HEK293 (cell line): ENCODE results near the gene ITSN1.
A peak's percentile ranks its signal among the peaks of the same experiment; 100 is the strongest.
"Not testable (repeated sequence)": the region's sequence is repeated elsewhere in the genome, so short reads cannot be mapped to it uniquely, and the experiment has no call there.

Experiments
- CTCF ChIA-PET: fragments of 350-600 bp; formaldehyde crosslinking; extraction: SDS; loops from one replicate; lab custom pipeline; 2021; ENCODE audit warnings: antibody characterized with exemption; lab: Yijun Ruan, JAX
- POLR2A ChIA-PET: fragments of 300-600 bp; formaldehyde crosslinking; extraction: SDS; loops from one replicate; lab custom pipeline; 2020; ENCODE audit warnings: antibody characterized with exemption, inconsistent platforms; lab: Yijun Ruan, JAX
- H3K27ac ChIP-seq: fragments of 200-500 bp; sonication (Bioruptor generic); 2 replicates; pipeline ENCODE4 v1.5.1; 2014; ENCODE audit warnings: low read depth, low read length, control low read depth, inconsistent platforms; ENCODE audit errors: extremely low read depth
- H3K36me3 ChIP-seq, 2 experiments: fragments of 200-500 bp in 1 of 2; sonication (Bioruptor generic) in 1 of 2; 1 replicate in 1 of 2; 2 replicates in 1 of 2; pipeline ENCODE4 v1.5.1; 2014 to 2017; ENCODE audit warnings: inconsistent platforms in 2 of 2, low read length in 2 of 2; ENCODE audit not compliant: control insufficient read depth in 2 of 2, insufficient read depth in 1 of 2
- H3K4me1 ChIP-seq: fragments of 200-500 bp; sonication (Bioruptor generic); 2 replicates; pipeline ENCODE4 v1.5.1; 2014; ENCODE audit warnings: mild to moderate bottlenecking, low read length, inconsistent platforms; ENCODE audit not compliant: control insufficient read depth, insufficient read depth
- H3K4me3 ChIP-seq: 2 replicates; pipeline ENCODE4 v1.5.1; 2011; ENCODE audit warnings: low read depth, mild to moderate bottlenecking, control low read depth, low read length, moderate library complexity
- H3K9me3 ChIP-seq: fragments of 200-500 bp; sonication (Bioruptor generic); 2 replicates; pipeline ENCODE4 v1.5.1; 2014; ENCODE audit warnings: low read depth, low read length, inconsistent platforms; ENCODE audit not compliant: control insufficient read depth, insufficient read depth
- ATF2 ChIP-seq: fragments of 450-650 bp; formaldehyde crosslinking; IDR thresholded peaks from 2 replicates; pipeline ENCODE4 v1.5.1; 2016; ENCODE audit warnings: missing biosample characterization, missing genetic modification characterization, low read depth
- KLF1 ChIP-seq: fragments of 450-650 bp; formaldehyde crosslinking; IDR thresholded peaks from 2 replicates; pipeline ENCODE4 v1.5.1; 2016; ENCODE audit warnings: missing biosample characterization, missing genetic modification characterization
- OVOL3 ChIP-seq: fragments of 450-650 bp; formaldehyde crosslinking; IDR thresholded peaks from 2 replicates; pipeline ENCODE4 v1.5.1; 2016; ENCODE audit warnings: missing biosample characterization, missing genetic modification characterization
- PATZ1 ChIP-seq: fragments of 450-650 bp; formaldehyde crosslinking; IDR thresholded peaks from 2 replicates; pipeline ENCODE4 v1.5.1; 2016; ENCODE audit warnings: missing biosample characterization, missing genetic modification characterization
- REST ChIP-seq: fragments of 450-650 bp; formaldehyde crosslinking; IDR thresholded peaks from 2 replicates; pipeline ENCODE4 v1.5.1; 2016; ENCODE audit warnings: missing biosample characterization, missing genetic modification characterization
- SETDB1 ChIP-seq: IDR thresholded peaks from one replicate; pipeline ENCODE4 v1.6.1; 2017; ENCODE audit warnings: mild to moderate bottlenecking, low read length, moderate library complexity, mixed read lengths; ENCODE audit not compliant: insufficient read length
- SP3 ChIP-seq: fragments of 450-650 bp; formaldehyde crosslinking; IDR thresholded peaks from 2 replicates; pipeline ENCODE4 v1.5.1; 2016; ENCODE audit warnings: missing biosample characterization, missing genetic modification characterization
- ZFHX2 ChIP-seq: fragments of 450-650 bp; formaldehyde crosslinking; conservative IDR thresholded peaks from 2 replicates; pipeline ENCODE4 v1.5.1; 2016; ENCODE audit warnings: missing biosample characterization, missing genetic modification characterization
- ZNF121 ChIP-seq: fragments of 450-650 bp; formaldehyde crosslinking; IDR thresholded peaks from 2 replicates; pipeline ENCODE4 v1.5.1; 2016; ENCODE audit warnings: missing biosample characterization, missing genetic modification characterization
- ZNF157 ChIP-seq: fragments of 450-650 bp; formaldehyde crosslinking; IDR thresholded peaks from 2 replicates; pipeline ENCODE4 v1.5.1; 2016; ENCODE audit warnings: missing biosample characterization, missing genetic modification characterization
- ZNF174 ChIP-seq: fragments of 450-650 bp; formaldehyde crosslinking; IDR thresholded peaks from 2 replicates; pipeline ENCODE4 v1.5.0; 2017; ENCODE audit warnings: missing biosample characterization, mild to moderate bottlenecking, missing genetic modification characterization
- ZNF175 ChIP-seq: fragments of 450-650 bp; formaldehyde crosslinking; IDR thresholded peaks from 2 replicates; pipeline ENCODE4 v1.5.1; 2016; ENCODE audit warnings: missing biosample characterization, missing genetic modification characterization
- ZNF274 ChIP-seq, 2 experiments: fragments of 200-500 bp in 1 of 2; fragments of 450-650 bp in 1 of 2; sonication (Bioruptor generic) in 1 of 2; formaldehyde crosslinking in 1 of 2; IDR thresholded peaks; 2 replicates each; pipeline versions ENCODE4 v1.5.1 to v1.6.1; 2014 to 2016; ENCODE audit warnings: borderline replicate concordance in 1 of 2, inconsistent platforms in 1 of 2, low read length in 1 of 2, missing biosample characterization in 1 of 2, missing genetic modification characterization in 1 of 2
- ZNF510 ChIP-seq: fragments of 450-650 bp; formaldehyde crosslinking; IDR thresholded peaks from 2 replicates; pipeline ENCODE4 v1.5.1; 2018; ENCODE audit warnings: mild to moderate bottlenecking, missing genetic modification characterization, missing biosample characterization; ENCODE audit not compliant: insufficient replicate concordance
- ZNF514 ChIP-seq: fragments of 450-650 bp; formaldehyde crosslinking; IDR thresholded peaks from 2 replicates; pipeline ENCODE4 v1.5.1; 2016; ENCODE audit warnings: missing biosample characterization, missing genetic modification characterization
- ZNF571 ChIP-seq: fragments of 450-650 bp; formaldehyde crosslinking; IDR thresholded peaks from 2 replicates; pipeline ENCODE4 v1.5.0; 2017; ENCODE audit warnings: missing biosample characterization, missing genetic modification characterization
- ZNF621 ChIP-seq: fragments of 450-650 bp; formaldehyde crosslinking; IDR thresholded peaks from 2 replicates; pipeline ENCODE4 v1.5.1; 2017; ENCODE audit warnings: missing biosample characterization, missing genetic modification characterization
- ZNF624 ChIP-seq: fragments of 450-650 bp; formaldehyde crosslinking; IDR thresholded peaks from 2 replicates; pipeline ENCODE4 v1.5.1; 2017; ENCODE audit warnings: missing biosample characterization, missing genetic modification characterization
- ZNF660 ChIP-seq: fragments of 450-650 bp; IDR thresholded peaks from 2 replicates; pipeline ENCODE4 v1.5.1; 2018; ENCODE audit warnings: missing biosample characterization, mild to moderate bottlenecking, missing genetic modification characterization
- ZNF704 ChIP-seq: fragments of 450-650 bp; formaldehyde crosslinking; IDR thresholded peaks from 2 replicates; pipeline ENCODE4 v1.5.1; 2016; ENCODE audit warnings: missing biosample characterization, missing genetic modification characterization
- ZSCAN23 ChIP-seq: fragments of 450-650 bp; formaldehyde crosslinking; IDR thresholded peaks from 2 replicates; pipeline ENCODE4 v1.5.1; 2016; ENCODE audit warnings: missing biosample characterization, missing genetic modification characterization
- TF ChIP-seq, protein P1 (sequence below): fragments of 450-650 bp; formaldehyde crosslinking; IDR thresholded peaks from 2 replicates; pipeline ENCODE4 v1.5.1; 2017; ENCODE audit warnings: missing biosample characterization, missing genetic modification characterization

The ITSN1 gene

DNA sequence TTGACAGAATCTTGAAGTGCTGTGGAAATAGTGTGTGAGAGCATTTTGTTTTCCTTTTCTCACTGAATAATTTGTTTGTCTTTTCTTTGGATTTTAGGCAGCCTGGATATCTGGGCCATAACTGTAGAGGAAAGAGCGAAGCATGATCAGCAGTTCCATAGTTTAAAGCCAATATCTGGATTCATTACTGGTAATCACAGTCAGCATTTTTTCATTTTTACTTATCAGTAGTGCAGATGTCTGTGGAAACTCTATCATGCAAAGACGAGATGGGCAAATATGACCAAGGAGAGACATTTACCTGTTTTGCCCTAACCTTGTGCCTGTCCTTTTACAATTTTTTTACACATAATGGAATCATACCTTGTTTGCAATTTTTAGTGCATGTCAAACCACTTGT is 78.8 kb downstream of the ITSN1 start:
- Histone ChIP-seq H3K36me3 (peaks cover 17 to 20% of the 10 kb centered on the region in 2 experiments), H3K27ac (no peak overlapping the region), H3K9me3 (no peaks in the 10 kb centered on the region), H3K4me3 (no peak overlapping the region), H3K4me1 (no peaks in the 10 kb centered on the region)
- TF ChIP-seq ZNF157 (tag by site-specific recombination), result no peak
- TF ChIP-seq ZNF175 (tag by site-specific recombination), result no peak
- no peak for TF ChIP-seq ZNF514 (tag by site-specific recombination)
- TF ChIP-seq ZNF571 (tag by site-specific recombination), result no peak
- no peak for TF ChIP-seq REST (tag by site-specific recombination)
- no peak for TF ChIP-seq ZNF174
- no peak for TF ChIP-seq ATF2 (tag by site-specific recombination)
- TF ChIP-seq ZNF274 (IDR thresholded peaks at IDR 0.05; ENCODE audit: low read length), result no peak
- no peak for TF ChIP-seq ZNF274 (tag by site-specific recombination; IDR thresholded peaks at IDR 0.05; ENCODE audit: borderline replicate concordance)
- no peak for TF ChIP-seq ZNF624 (tag by site-specific recombination)
- no peak for TF ChIP-seq ZNF660 (tag by site-specific recombination)
- POLR2A ChIA-PET, result no interaction called here
- CTCF ChIA-PET, result interaction anchor here (1.6 kb wide), 1 partner anchor 174 kb away, joined by 6 read pairs; no protein-coding TSS in a partner anchor

- H3K27ac ChIP-seq, H3K36me3 ChIP-seq, H3K9me3 ChIP-seq, H3K4me1 ChIP-seq, POLR2A ChIA-PET, H3K4me3 ChIP-seq: not testable (repeated sequence)
- peak; percentile 96 for TF ChIP-seq ZNF121 (tag by site-specific recombination)
- CTCF ChIA-PET, result interaction anchor here (0.8 kb wide), 1 partner anchor 12 kb away, joined by 3 read pairs; no protein-coding TSS in a partner anchor
Measured at GRCh38 chr21:33729139-33729538, 86.8 kb downstream of the ITSN1 start.

DNA sequence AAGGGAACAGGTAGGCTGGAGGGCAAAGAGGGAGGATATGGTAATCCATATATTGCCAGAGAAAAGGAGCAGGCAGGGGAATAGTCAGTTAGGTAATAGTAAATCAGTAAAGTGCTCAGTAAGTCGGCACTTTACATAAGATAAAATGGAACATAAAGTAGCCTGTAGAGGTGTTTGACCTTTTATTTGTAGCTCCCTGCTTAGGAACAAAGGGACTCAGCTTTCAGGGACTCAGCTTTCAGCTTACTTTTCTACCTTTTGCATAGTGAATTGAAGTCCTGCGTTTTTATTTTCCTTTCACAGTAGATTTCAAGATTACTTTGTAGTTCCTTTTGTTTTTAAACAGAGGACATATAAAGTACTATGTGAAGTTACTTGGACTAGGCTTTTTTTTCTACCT is 87.3 kb downstream of the ITSN1 start:
- ChIA-PET CTCF (no interaction called here), POLR2A (no interaction called here)
- H3K9me3 ChIP-seq, result no peaks in the 10 kb centered on the region
- H3K27ac ChIP-seq, result no peak overlapping the region
- no peak for TF ChIP-seq ZFHX2 (tag by site-specific recombination)
- no peak for TF ChIP-seq SP3 (tag by site-specific recombination)
- no peak for TF ChIP-seq KLF1 (tag by site-specific recombination)
- no peak for TF ChIP-seq ZNF510 (tag by site-specific recombination)
- no peak for TF ChIP-seq OVOL3 (tag by site-specific recombination)
- TF ChIP-seq ZNF704 (tag by site-specific recombination), result no peak
- no peak for TF ChIP-seq ZSCAN23 (tag by site-specific recombination)
- TF ChIP-seq SETDB1, result no peak
- no peak for TF ChIP-seq PATZ1 (tag by site-specific recombination)
- TF ChIP-seq ZNF621, result no peak
- TF ChIP-seq, protein P1, sequence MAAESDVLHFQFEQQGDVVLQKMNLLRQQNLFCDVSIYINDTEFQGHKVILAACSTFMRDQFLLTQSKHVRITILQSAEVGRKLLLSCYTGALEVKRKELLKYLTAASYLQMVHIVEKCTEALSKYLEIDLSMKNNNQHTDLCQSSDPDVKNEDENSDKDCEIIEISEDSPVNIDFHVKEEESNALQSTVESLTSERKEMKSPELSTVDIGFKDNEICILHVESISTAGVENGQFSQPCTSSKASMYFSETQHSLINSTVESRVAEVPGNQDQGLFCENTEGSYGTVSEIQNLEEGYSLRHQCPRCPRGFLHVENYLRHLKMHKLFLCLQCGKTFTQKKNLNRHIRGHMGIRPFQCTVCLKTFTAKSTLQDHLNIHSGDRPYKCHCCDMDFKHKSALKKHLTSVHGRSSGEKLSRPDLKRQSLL, result no peak
- H3K4me1 ChIP-seq, result no peaks in the 10 kb centered on the region
- H3K4me3 ChIP-seq, result no peak overlapping the region
- peaks cover under 1 to 3% of the 10 kb centered on the region in 2 experiments; a peak in 2 of 3 replicates for H3K36me3 ChIP-seq
